ENCODE data around the gene TC2N. TPM values are rescaled to one million over a fixed set of nuclear protein-coding genes. Genes with fewer than 3 reads are reported as not detected.

TC2N gene
- total RNA-seq, result 0.28 and 0.65 TPM in 2 replicates

GRCh38 chr14:91867316-91867988 is at the start of gene TC2N:
TSS of gene TC2N (minus strand) at chr14:91867536. CDS start at chr14:91813769, 53,767 bp downstream.

GRCh38 chr14:91731986-91732385 is 135.3 kb downstream of the TC2N start, which contains the start of gene CATSPERB:
TSS of gene CATSPERB (minus strand) at chr14:91732086. CDS start at chr14:91729479, 2,607 bp downstream.

Other genes with a start within 250 kb of the TC2N start
- not detected in 2 replicates for gene CATSPERB, start 135.4 kb downstream of the TC2N start, total RNA-seq
- gene FBLN5, start 80.2 kb upstream of the TC2N start, total RNA-seq, result 35.4 and 46.7 TPM in 2 replicates
- gene TRIP11, start 172.5 kb upstream of the TC2N start, total RNA-seq, result 30.7 and 31.1 TPM in 2 replicates
- 60.0 and 74.2 TPM in 2 replicates for gene ATXN3, start 239.0 kb upstream of the TC2N start, total RNA-seq

Data from smooth muscle cell of bladder (primary cell).